Mesothelial cell of epicardium (in vitro differentiated cells): ENCODE data around the gene ZNF91. TPM values are rescaled to one million over a fixed set of nuclear protein-coding genes. Genes with fewer than 3 reads are reported as not detected.
"Not testable (repeated sequence)": the region's sequence is repeated elsewhere in the genome, so short reads cannot be mapped to it uniquely, and the experiment has no call there.

Experiments used
- DNase-seq, 2 experiments: peaks; one replicate each; pipeline ENCODE4 v3.0.0; 2021; ENCODE audit warnings: low spot score in 2 of 2; ENCODE audit not compliant: unreplicated experiment in 2 of 2
- H3K27ac Mint-ChIP-seq: 2 replicates; pipeline ENCODE4 v1.8.0; 2021; ENCODE audit warnings: mixed read lengths
- H3K27me3 Mint-ChIP-seq: 2 replicates; pipeline ENCODE4 v1.8.0; 2021; ENCODE audit warnings: low read depth, mixed read lengths
- H3K36me3 Mint-ChIP-seq: 2 replicates; pipeline ENCODE4 v1.8.0; 2021; ENCODE audit warnings: mixed read lengths
- H3K4me1 Mint-ChIP-seq: 2 replicates; pipeline ENCODE4 v1.8.0; 2021; ENCODE audit warnings: mixed read lengths
- H3K4me3 Mint-ChIP-seq: 2 replicates; pipeline ENCODE4 v1.8.0; 2021; ENCODE audit warnings: mild to moderate bottlenecking, moderate library complexity, mixed read lengths
- H3K9me3 Mint-ChIP-seq: 2 replicates; pipeline ENCODE4 v1.8.0; 2021; ENCODE audit warnings: mixed read lengths
- total RNA-seq: library from RNA; stranded (reverse); gene quantifications from 3 replicates; pipeline ENCODE4 v1.2.1, GENCODE V29; 2021
- TF ChIP-seq, protein P1 (sequence below): fragments of 200-600 bp; sonication (generic); IDR thresholded peaks from one replicate; pipeline ENCODE4 v1.5.0; 2021; ENCODE audit warnings: antibody characterized with exemption; ENCODE audit not compliant: unreplicated experiment

ZNF91 gene
- total RNA-seq, 1 donor from 2014 or later: 169 TPM

DNA sequence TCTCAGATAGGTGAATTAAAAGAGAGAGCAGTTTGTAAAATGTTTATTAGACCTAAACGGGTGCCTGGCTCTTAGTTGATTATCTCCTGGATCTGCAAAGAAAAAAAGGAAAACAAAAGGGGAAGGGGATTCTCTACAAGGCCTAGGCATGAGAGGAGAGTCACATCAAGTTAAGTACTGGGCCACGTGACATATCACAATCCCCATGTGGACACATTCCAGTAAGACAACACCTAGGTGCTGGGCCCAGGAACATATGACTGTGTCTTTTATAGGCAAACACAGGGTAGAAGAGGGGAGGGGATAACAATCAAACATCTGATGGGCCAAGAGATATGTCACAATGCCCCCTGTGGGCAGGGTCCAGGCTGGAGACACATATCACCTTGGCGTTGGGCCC is 4.2 kb upstream of the ZNF91 start:
- H3K27me3 Mint-ChIP-seq: no peaks in the 10 kb centered on the region
- no peaks in the 10 kb centered on the region for H3K36me3 Mint-ChIP-seq
- H3K4me3 Mint-ChIP-seq: no peak overlapping the region
- peaks cover 3% of the 10 kb centered on the region for H3K4me1 Mint-ChIP-seq
- TF ChIP-seq, protein P1, sequence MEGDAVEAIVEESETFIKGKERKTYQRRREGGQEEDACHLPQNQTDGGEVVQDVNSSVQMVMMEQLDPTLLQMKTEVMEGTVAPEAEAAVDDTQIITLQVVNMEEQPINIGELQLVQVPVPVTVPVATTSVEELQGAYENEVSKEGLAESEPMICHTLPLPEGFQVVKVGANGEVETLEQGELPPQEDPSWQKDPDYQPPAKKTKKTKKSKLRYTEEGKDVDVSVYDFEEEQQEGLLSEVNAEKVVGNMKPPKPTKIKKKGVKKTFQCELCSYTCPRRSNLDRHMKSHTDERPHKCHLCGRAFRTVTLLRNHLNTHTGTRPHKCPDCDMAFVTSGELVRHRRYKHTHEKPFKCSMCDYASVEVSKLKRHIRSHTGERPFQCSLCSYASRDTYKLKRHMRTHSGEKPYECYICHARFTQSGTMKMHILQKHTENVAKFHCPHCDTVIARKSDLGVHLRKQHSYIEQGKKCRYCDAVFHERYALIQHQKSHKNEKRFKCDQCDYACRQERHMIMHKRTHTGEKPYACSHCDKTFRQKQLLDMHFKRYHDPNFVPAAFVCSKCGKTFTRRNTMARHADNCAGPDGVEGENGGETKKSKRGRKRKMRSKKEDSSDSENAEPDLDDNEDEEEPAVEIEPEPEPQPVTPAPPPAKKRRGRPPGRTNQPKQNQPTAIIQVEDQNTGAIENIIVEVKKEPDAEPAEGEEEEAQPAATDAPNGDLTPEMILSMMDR: no peak
- no peak overlapping the region for H3K27ac Mint-ChIP-seq
- no peaks in the 10 kb centered on the region for H3K9me3 Mint-ChIP-seq
- no peak for DNase-seq

DNA sequence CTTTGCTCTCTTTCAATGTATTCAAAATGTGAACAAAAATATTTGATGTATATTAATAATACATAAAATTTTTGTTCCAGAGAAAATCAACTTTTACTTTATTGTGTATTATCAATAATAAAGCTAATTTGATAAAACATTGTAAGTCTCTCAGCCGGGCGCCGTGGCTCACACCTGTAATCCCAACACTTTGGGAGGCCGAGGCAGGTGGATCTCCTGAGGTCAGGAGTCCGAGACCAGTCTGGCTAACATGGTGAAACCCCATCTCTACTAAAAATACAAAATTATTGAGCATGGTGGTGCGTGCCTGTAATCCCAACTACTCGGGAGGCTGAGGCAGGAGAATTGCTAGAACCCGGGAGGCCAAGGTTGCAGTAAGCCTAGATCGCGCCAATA is 449 bp upstream of the ZNF91 start:
- H3K9me3 Mint-ChIP-seq, H3K27me3 Mint-ChIP-seq, DNase-seq: not testable (repeated sequence)
- Mint-ChIP-seq H3K27ac (peak overlapping the region; percentile 9), H3K4me3 (peak overlapping the region; percentile 99), H3K36me3 (peaks cover 16% of the 10 kb centered on the region), H3K4me1 (peaks cover 27% of the 10 kb centered on the region)

GRCh38 chr19:23394511-23394910 is 760 bp downstream of the ZNF91 start:
- Mint-ChIP-seq H3K9me3 (peaks cover 13% of the 10 kb centered on the region), H3K4me3 (peak overlapping the region; percentile 99), H3K36me3 (peaks cover 24% of the 10 kb centered on the region), H3K4me1 (peaks cover 27% of the 10 kb centered on the region), H3K27me3 (no peaks in the 10 kb centered on the region), H3K27ac (peak overlapping the region; percentile 100)
- TF ChIP-seq, protein P1: no peak
- DNase-seq: no peak

GRCh38 chr19:23393121-23393520 is 2.1 kb downstream of the ZNF91 start:
- Mint-ChIP-seq H3K36me3 (peaks cover 38% of the 10 kb centered on the region), H3K4me3 (peak overlapping the region; percentile 99), H3K27ac (peak overlapping the region; percentile 100), H3K27me3 (no peaks in the 10 kb centered on the region), H3K4me1 (peaks cover 27% of the 10 kb centered on the region), H3K9me3 (peaks cover 17% of the 10 kb centered on the region)
- TF ChIP-seq, protein P1: no peak
- no peak for DNase-seq

DNA sequence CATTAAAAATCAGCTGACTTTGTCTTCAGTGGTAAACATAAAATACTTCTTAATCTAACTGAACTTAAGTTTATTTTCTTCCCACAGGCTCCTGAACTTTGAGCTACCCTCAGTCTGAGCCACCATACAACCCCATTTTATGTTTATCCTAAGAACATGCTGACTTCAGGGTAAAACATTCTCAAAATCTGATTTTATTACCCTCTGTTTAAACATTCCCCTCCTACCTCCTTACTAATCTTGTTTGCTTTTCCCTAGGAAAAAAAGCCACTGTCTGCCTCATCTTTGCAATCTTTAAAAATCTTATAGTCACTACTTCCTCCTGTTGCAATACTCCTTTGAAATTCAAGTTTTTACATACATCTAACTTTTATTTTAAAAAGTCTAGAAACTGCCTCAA is 4.0 kb downstream of the ZNF91 start:
- Mint-ChIP-seq H3K27ac (no peak overlapping the region), H3K4me3 (no peak overlapping the region), H3K36me3 (peaks cover 53% of the 10 kb centered on the region), H3K9me3 (peaks cover 28% of the 10 kb centered on the region), H3K4me1 (peaks cover 27% of the 10 kb centered on the region), H3K27me3 (no peaks in the 10 kb centered on the region)
- no peak for DNase-seq
- TF ChIP-seq, protein P1: no peak

- TF ChIP-seq, protein P1: no peak
- DNase-seq: no peak
- Mint-ChIP-seq H3K36me3 (peaks cover 85% of the 10 kb centered on the region), H3K27me3 (no peaks in the 10 kb centered on the region), H3K4me1 (no peaks in the 10 kb centered on the region), H3K27ac (no peak overlapping the region), H3K9me3 (peaks cover 50% of the 10 kb centered on the region), H3K4me3 (no peak overlapping the region)
Measured at GRCh38 chr19:23385404-23385803, 9.9 kb downstream of the ZNF91 start.
